GM21528 (cell line): ENCODE results near the gene LDLRAD1.
"Not testable (repeated sequence)": the region's sequence is repeated elsewhere in the genome, so short reads cannot be mapped to it uniquely, and the experiment has no call there.

Experiments
- ATAC-seq: cut with Tn5 transposase; IDR thresholded peaks from one replicate; pipeline ENCODE4 v1.9.1; 2021; ENCODE audit warnings: mild to moderate bottlenecking, moderate library complexity; ENCODE audit not compliant: unreplicated experiment, low FRiP score

The LDLRAD1 gene

GRCh38 chr1:54017979-54018378 lies at the start of gene LDLRAD1:
Gene LDLRAD1, minus strand, starts transcription at chr1:54018186. Its CDS starts 74 bp downstream, at chr1:54018112.
- ATAC-seq, result no peak

- no peak for ATAC-seq
These were observed 46.3 kb upstream of the LDLRAD1 start for GRCh38 chr1:54064299-54064698.

GRCh38 chr1:54054438-54054749 lies 36.4 kb upstream of the LDLRAD1 start:
- no peak for ATAC-seq

GRCh38 chr1:54053745-54054437 lies 35.9 kb upstream of the LDLRAD1 start:
- ATAC-seq, result no peak

- ATAC-seq, result peak; percentile 94
These were observed 35.2 kb upstream of the LDLRAD1 start, which contains the start of the genes TCEANC2 and TMEM59 for GRCh38 chr1:54052934-54053744. Gene TCEANC2, plus strand, starts transcription at chr1:54053608. Its CDS starts 815 bp downstream, at chr1:54054423. Gene TMEM59, minus strand, starts transcription at chr1:54053204. Its CDS starts 16 bp downstream, at chr1:54053188.

GRCh38 chr1:54052431-54052933 lies 34.5 kb upstream of the LDLRAD1 start:
- ATAC-seq, result peak; percentile 28

GRCh38 chr1:54051933-54052430 lies 34.0 kb upstream of the LDLRAD1 start:
- no peak for ATAC-seq

GRCh38 chr1:54050435-54050834 lies 32.4 kb upstream of the LDLRAD1 start:
- not testable (repeated sequence) for ATAC-seq

- ATAC-seq, result no peak
These were observed 29.7 kb upstream of the LDLRAD1 start for GRCh38 chr1:54047384-54048305.

GRCh38 chr1:54046671-54047383 lies 28.8 kb upstream of the LDLRAD1 start:
- no peak for ATAC-seq

- no peak for ATAC-seq
These were observed 27.5 kb upstream of the LDLRAD1 start for GRCh38 chr1:54045496-54045895.

- ATAC-seq, result no peak
These were observed 23.8 kb upstream of the LDLRAD1 start for GRCh38 chr1:54041806-54042205.

- ATAC-seq, result no peak
These were observed 19.5 kb upstream of the LDLRAD1 start for GRCh38 chr1:54037476-54037875.

GRCh38 chr1:54028306-54029251 lies 10.6 kb upstream of the LDLRAD1 start:
- ATAC-seq, result no peak

- no peak for ATAC-seq
These were observed 9.9 kb upstream of the LDLRAD1 start for GRCh38 chr1:54027848-54028247.

GRCh38 chr1:54024811-54025210 lies 6.8 kb upstream of the LDLRAD1 start:
- ATAC-seq, result not testable (repeated sequence)

GRCh38 chr1:54024358-54024757 lies 6.4 kb upstream of the LDLRAD1 start:
- no peak for ATAC-seq

GRCh38 chr1:54019562-54020176 lies 1.7 kb upstream of the LDLRAD1 start:
- ATAC-seq, result not testable (repeated sequence)
